Astrocyte (in vitro differentiated cells and primary cell): ENCODE data around the gene AKR1D1.

ENCODE experiments used
- EZH2 ChIP-seq: IDR thresholded peaks from 2 replicates; pipeline ENCODE4 v1.6.1; 2012; ENCODE audit warnings: mild to moderate bottlenecking, low read length, inconsistent platforms; ENCODE audit not compliant: insufficient read depth
- TF ChIP-seq, protein P1 (sequence below): IDR thresholded peaks from 2 replicates; pipeline ENCODE4 v1.5.1; 2011; ENCODE audit warnings: low read depth, mild to moderate bottlenecking, inconsistent platforms, low read length, moderate library complexity; ENCODE audit not compliant: insufficient read depth

- TF ChIP-seq, protein P1, sequence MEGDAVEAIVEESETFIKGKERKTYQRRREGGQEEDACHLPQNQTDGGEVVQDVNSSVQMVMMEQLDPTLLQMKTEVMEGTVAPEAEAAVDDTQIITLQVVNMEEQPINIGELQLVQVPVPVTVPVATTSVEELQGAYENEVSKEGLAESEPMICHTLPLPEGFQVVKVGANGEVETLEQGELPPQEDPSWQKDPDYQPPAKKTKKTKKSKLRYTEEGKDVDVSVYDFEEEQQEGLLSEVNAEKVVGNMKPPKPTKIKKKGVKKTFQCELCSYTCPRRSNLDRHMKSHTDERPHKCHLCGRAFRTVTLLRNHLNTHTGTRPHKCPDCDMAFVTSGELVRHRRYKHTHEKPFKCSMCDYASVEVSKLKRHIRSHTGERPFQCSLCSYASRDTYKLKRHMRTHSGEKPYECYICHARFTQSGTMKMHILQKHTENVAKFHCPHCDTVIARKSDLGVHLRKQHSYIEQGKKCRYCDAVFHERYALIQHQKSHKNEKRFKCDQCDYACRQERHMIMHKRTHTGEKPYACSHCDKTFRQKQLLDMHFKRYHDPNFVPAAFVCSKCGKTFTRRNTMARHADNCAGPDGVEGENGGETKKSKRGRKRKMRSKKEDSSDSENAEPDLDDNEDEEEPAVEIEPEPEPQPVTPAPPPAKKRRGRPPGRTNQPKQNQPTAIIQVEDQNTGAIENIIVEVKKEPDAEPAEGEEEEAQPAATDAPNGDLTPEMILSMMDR = no peak
- TF ChIP-seq EZH2 = no peak
These were observed 87.5 kb downstream of the AKR1D1 start for GRCh38 chr7:138163800-138164199.
